Measurements from ENCODE around the gene CAMTA1. TPM values are rescaled to one million over a fixed set of nuclear protein-coding genes. Genes with fewer than 3 reads are reported as not detected.

Gene CAMTA1
- total RNA-seq, 1 experiment from 2014 or later = 60.0 TPM

- intact Hi-C loops (cut with micrococcal nuclease; ENCODE audit: unreplicated experiment) = no loop called here
- Histone ChIP-seq H3K4me3 (ENCODE audit: low read depth, low read length) (no peak overlapping the region), H3K27me3 (replicated peaks; ENCODE audit: control insufficient read depth, insufficient read depth, low read length) (no peaks in the 10 kb centered on the region), H3K36me3 (ENCODE audit: control insufficient read depth, insufficient read depth, low read length) (no peaks in the 10 kb centered on the region), H3K4me1 (no peaks in the 10 kb centered on the region), H3K9me3 (no peaks in the 10 kb centered on the region)
- H3K27me3 Mint-ChIP-seq (ENCODE audit: insufficient read depth, unreplicated experiment) = peaks cover 20% of the 10 kb centered on the region
- no TSS peak for BruUV-seq (replicated peaks)
- ChIA-PET CTCF (no interaction called here), POLR2A (no interaction called here)
- no peaks in the 10 kb centered on the region for H3K36me3 Mint-ChIP-seq (ENCODE audit: insufficient read depth, unreplicated experiment)
- no peak for TF ChIP-seq CTCF (IDR thresholded peaks at IDR 0.05; ENCODE audit: insufficient read depth in 1 of 2, low read depth in 1 of 2, low read length in 1 of 2, severe bottlenecking in 1 of 2, unreplicated experiment in 1 of 2)
- no peak for DNase-seq
- H3K9me3 Mint-ChIP-seq (ENCODE audit: unreplicated experiment) = no peaks in the 10 kb centered on the region
- no peak overlapping the region for H3K27ac Mint-ChIP-seq (ENCODE audit: unreplicated experiment)
- no peak overlapping the region for H3K4me3 Mint-ChIP-seq (ENCODE audit: unreplicated experiment)
- no peaks in the 10 kb centered on the region for H3K4me1 Mint-ChIP-seq (ENCODE audit: low read depth, unreplicated experiment)
These were observed 328.6 kb downstream of the CAMTA1 start for GRCh38 chr1:7113822-7114221.

DNA sequence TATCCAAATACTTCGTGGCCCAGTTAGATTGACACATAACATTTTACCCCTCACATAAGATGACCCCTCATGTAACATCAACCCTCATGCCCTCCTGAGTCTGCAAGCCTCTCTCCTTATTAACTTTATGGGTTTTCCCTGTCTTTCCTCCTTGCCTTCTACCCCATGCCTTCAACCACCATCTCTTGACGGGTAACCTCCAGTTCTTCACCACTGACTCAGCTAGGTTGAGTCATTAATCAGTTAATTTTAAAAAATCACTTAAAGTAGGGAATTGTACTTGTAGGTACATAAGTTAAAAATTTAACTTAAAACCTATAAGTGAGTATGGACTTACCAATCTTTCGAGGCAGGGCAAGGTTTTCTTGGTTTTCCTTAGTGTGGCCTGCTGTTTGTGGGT, 330.7 kb downstream of the CAMTA1 start:
- Histone ChIP-seq H3K27me3 (replicated peaks; ENCODE audit: control insufficient read depth, insufficient read depth, low read length) (no peaks in the 10 kb centered on the region), H3K9me3 (no peaks in the 10 kb centered on the region), H3K4me3 (ENCODE audit: low read depth, low read length) (no peak overlapping the region), H3K36me3 (ENCODE audit: control insufficient read depth, insufficient read depth, low read length) (no peaks in the 10 kb centered on the region), H3K4me1 (no peaks in the 10 kb centered on the region)
- no peak overlapping the region for H3K4me3 Mint-ChIP-seq (ENCODE audit: unreplicated experiment)
- no peak for DNase-seq
- CTCF ChIA-PET = no interaction called here
- peaks cover 18% of the 10 kb centered on the region for H3K27me3 Mint-ChIP-seq (ENCODE audit: insufficient read depth, unreplicated experiment)
- POLR2A ChIA-PET = no interaction called here
- intact Hi-C loops (cut with micrococcal nuclease; ENCODE audit: unreplicated experiment) = no loop called here
- no peak for TF ChIP-seq CTCF (IDR thresholded peaks at IDR 0.05; ENCODE audit: insufficient read depth in 1 of 2, low read depth in 1 of 2, low read length in 1 of 2, severe bottlenecking in 1 of 2, unreplicated experiment in 1 of 2)
- H3K36me3 Mint-ChIP-seq (ENCODE audit: insufficient read depth, unreplicated experiment) = no peaks in the 10 kb centered on the region
- H3K9me3 Mint-ChIP-seq (ENCODE audit: unreplicated experiment) = no peaks in the 10 kb centered on the region
- BruUV-seq (replicated peaks) = no TSS peak
- H3K27ac Mint-ChIP-seq (ENCODE audit: unreplicated experiment) = no peak overlapping the region
- no peaks in the 10 kb centered on the region for H3K4me1 Mint-ChIP-seq (ENCODE audit: low read depth, unreplicated experiment)

DNA sequence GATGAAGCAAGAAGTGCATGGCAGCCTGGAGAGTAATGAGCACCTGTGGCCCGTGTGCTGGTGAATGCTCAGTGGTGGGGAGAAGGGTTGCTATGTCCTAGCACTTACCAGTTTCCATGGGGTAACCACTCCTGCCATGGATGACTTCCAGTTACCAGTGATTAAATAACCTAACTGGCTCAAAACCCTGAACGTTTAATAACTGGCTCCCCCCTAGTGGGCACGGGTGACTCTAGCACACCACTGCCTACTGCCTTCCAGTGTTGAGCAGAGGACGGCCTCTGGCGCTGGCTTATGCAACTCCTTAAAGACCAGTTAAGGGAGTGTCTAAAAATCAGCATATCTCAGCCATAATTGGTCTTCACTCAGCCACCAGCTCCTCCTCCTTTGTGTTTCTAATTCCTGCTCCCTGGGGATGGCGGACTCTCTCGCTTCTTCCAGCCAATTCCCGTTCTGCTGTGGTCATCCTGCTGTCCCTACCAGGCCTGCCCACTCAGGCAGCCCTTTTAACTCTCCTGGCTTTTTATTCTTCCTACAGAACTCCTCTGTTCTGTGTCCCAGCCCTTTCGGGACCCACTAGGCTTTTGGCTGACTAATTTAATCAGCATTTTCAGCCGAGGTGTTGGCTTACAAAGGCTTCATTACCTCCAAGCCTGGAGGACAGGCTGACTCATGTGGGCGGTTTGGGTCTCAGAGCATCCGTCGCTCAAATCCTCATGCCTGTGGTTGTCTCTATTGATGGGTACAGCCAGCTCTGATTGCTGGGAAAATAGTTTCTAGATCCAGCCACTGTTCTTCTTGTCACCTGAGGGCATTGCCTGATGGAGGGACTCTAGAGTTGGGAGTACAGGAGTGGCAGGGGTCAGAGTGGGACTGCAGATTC, 332.4 kb downstream of the CAMTA1 start:
- no peaks in the 10 kb centered on the region for H3K36me3 ChIP-seq (ENCODE audit: control insufficient read depth, insufficient read depth, low read length)
- no peaks in the 10 kb centered on the region for H3K9me3 ChIP-seq
- no peak overlapping the region for H3K4me3 Mint-ChIP-seq (ENCODE audit: unreplicated experiment)
- H3K4me1 Mint-ChIP-seq (ENCODE audit: low read depth, unreplicated experiment) = no peaks in the 10 kb centered on the region
- no peaks in the 10 kb centered on the region for H3K27me3 ChIP-seq (replicated peaks; ENCODE audit: control insufficient read depth, insufficient read depth, low read length)
- intact Hi-C loops (cut with micrococcal nuclease; ENCODE audit: unreplicated experiment) = no loop called here
- H3K4me3 ChIP-seq (ENCODE audit: low read depth, low read length) = no peak overlapping the region
- ChIA-PET POLR2A (no interaction called here), CTCF (no interaction called here)
- DNase-seq = peak in 1 of 2 experiments; percentile 3
- no TSS peak for BruUV-seq (replicated peaks)
- H3K27ac Mint-ChIP-seq (ENCODE audit: unreplicated experiment) = no peak overlapping the region
- H3K36me3 Mint-ChIP-seq (ENCODE audit: insufficient read depth, unreplicated experiment) = no peaks in the 10 kb centered on the region
- no peak for TF ChIP-seq CTCF (IDR thresholded peaks at IDR 0.05; ENCODE audit: insufficient read depth in 1 of 2, low read depth in 1 of 2, low read length in 1 of 2, severe bottlenecking in 1 of 2, unreplicated experiment in 1 of 2)
- no peaks in the 10 kb centered on the region for H3K9me3 Mint-ChIP-seq (ENCODE audit: unreplicated experiment)
- peaks cover 18% of the 10 kb centered on the region for H3K27me3 Mint-ChIP-seq (ENCODE audit: insufficient read depth, unreplicated experiment)
- no peaks in the 10 kb centered on the region for H3K4me1 ChIP-seq
